GM12892 (cell line): Measurements from ENCODE around the gene ADD3.

Experiments used
- POLR2A ChIP-seq: IDR thresholded peaks from 2 replicates; pipeline ENCODE4 v1.6.1; 2011; ENCODE audit warnings: low read depth, low read length, control low read depth
- POLR2AphosphoS5 ChIP-seq: IDR thresholded peaks from 2 replicates; pipeline ENCODE4 v1.6.1; 2011; ENCODE audit warnings: low read depth, low read length, control low read depth

GRCh38 chr10:110074758-110075671 is 67.2 kb downstream of the ADD3 start:
- no peak for TF ChIP-seq POLR2A
- no peak for TF ChIP-seq POLR2AphosphoS5
